SK-N-MC (cell line): ENCODE data around the gene KIRREL1.
"Not testable (repeated sequence)": the region's sequence is repeated elsewhere in the genome, so short reads cannot be mapped to it uniquely, and the experiment has no call there.

ENCODE experiments used
- DNase-seq: peaks from one replicate; pipeline ENCODE4 v3.0.0-alpha.2; 2011; ENCODE audit warnings: low read depth, low spot score
- H3K27ac ChIP-seq: fragments of 200-600 bp; sonication (generic); 2 replicates; pipeline ENCODE4 v1.5.1; 2016; ENCODE audit warnings: mixed run types
- H3K36me3 ChIP-seq: fragments of 200-600 bp; sonication (generic); 2 replicates; pipeline ENCODE4 v1.6.1; 2017; ENCODE audit warnings: antibody characterized with exemption, low read length, mixed read lengths; ENCODE audit not compliant: insufficient read depth
- H3K4me3 ChIP-seq: fragments of 200-600 bp; sonication (generic); 2 replicates; pipeline ENCODE4 v1.5.1; 2016
- H3K9ac ChIP-seq: fragments of 200-600 bp; sonication (generic); 2 replicates; pipeline ENCODE4 v1.8.0; 2017; ENCODE audit warnings: mixed run types, mixed read lengths; ENCODE audit not compliant: insufficient read length
- H3K9me3 ChIP-seq: fragments of 200-600 bp; sonication (generic); 2 replicates; pipeline ENCODE4 v1.6.1; 2017; ENCODE audit warnings: low read depth, mild to moderate bottlenecking, antibody characterized with exemption, low read length, moderate library complexity, mixed read lengths
- EZH2 ChIP-seq: fragments of 200-600 bp; sonication (generic); IDR thresholded peaks from one replicate; pipeline ENCODE4 v1.6.1; 2017; ENCODE audit warnings: antibody characterized with exemption
- FOXP2 ChIP-seq: optimal IDR thresholded peaks from 2 replicates; pipeline ENCODE3; 2011; ENCODE audit warnings: mild to moderate bottlenecking, moderate library complexity; ENCODE audit not compliant: insufficient read depth; ENCODE audit errors: extremely low read length, control extremely low read depth
- POLR2AphosphoS5 ChIP-seq: IDR thresholded peaks from 2 replicates; pipeline ENCODE4 v1.6.1; 2012; ENCODE audit warnings: mild to moderate bottlenecking, low read depth, low read length, borderline replicate concordance

Gene KIRREL1

DNA sequence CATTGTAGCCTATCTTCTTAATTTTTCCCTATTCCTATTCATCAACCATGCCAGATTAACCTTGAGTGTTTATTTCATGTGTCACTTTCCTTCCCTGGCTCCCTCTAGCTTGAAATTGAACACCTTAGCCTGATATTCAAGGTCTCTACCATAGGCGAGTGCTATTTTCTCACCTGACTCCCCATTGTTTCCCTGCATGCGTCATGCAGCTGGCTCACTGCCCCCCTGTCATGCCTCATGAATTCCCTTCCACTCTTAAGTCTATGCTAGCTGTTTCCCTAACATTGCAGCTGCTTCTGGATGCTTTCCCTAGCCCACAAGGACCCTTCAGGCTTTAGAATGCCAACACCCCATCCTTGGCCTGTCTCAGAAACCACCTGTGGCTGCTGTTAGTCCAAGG is 130.6 kb downstream of the KIRREL1 start:
- no peak for DNase-seq
- TF ChIP-seq POLR2AphosphoS5 (no peak), FOXP2 (no peak), EZH2 (no peak)
- Histone ChIP-seq H3K36me3 (no peaks in the 10 kb centered on the region), H3K27ac (no peak overlapping the region), H3K9ac (no peak overlapping the region), H3K4me3 (no peak overlapping the region), H3K9me3 (no peaks in the 10 kb centered on the region)

GRCh38 chr1:158124999-158125398 is 131.6 kb downstream of the KIRREL1 start:
- Histone ChIP-seq H3K9ac (no peak overlapping the region), H3K27ac (no peak overlapping the region), H3K9me3 (no peaks in the 10 kb centered on the region), H3K4me3 (no peak overlapping the region), H3K36me3 (no peaks in the 10 kb centered on the region)
- peak; percentile 91 for DNase-seq
- TF ChIP-seq POLR2AphosphoS5 (no peak), FOXP2 (no peak), EZH2 (no peak)

DNA sequence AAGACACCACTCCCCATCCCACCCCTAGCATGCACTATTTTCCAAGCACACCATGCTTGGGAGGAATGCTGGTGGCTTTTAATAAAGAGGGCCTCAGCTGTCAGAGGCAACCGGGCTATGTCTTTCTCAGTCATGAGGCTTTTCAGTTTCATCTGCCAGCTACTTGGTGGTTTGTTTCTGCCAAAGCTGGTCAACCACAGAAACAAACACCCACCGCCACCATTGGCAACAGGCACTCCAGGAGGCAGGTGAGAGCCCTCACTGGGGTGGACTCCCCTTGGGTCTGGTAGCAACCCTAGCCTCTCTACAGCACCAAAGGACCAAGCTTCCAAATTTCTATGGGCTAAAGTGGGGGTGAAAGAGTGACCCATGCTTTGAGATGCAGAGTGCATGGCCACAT is 133.0 kb downstream of the KIRREL1 start:
- DNase-seq = no peak
- Histone ChIP-seq H3K9me3 (no peaks in the 10 kb centered on the region), H3K36me3 (no peaks in the 10 kb centered on the region), H3K27ac (no peak overlapping the region), H3K4me3 (no peak overlapping the region), H3K9ac (no peak overlapping the region)
- TF ChIP-seq EZH2 (no peak), FOXP2 (no peak), POLR2AphosphoS5 (no peak)

GRCh38 chr1:158128531-158128930 is 135.1 kb downstream of the KIRREL1 start:
- H3K9ac ChIP-seq, DNase-seq, H3K36me3 ChIP-seq, H3K9me3 ChIP-seq, H3K4me3 ChIP-seq, H3K27ac ChIP-seq: not testable (repeated sequence)

DNA sequence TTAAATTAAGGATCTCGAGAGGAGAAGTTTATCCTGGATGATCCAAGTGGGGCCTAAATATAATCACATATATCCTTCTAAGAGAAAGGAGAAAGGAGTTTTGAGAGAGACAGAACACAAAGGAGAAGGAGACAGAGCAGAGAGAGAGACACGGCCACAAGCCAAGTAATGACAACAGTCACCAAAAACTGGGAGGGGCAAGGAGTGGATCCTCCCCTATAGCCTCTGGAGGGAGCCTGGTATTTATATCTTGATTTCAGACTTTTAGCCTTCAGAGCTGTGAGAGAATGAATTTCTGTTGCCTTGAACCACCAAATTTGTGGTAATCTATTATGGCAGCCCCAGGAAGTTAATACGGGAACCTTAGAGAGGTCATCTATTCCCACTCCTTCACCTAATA is 137.8 kb downstream of the KIRREL1 start:
- H3K27ac ChIP-seq = no peak overlapping the region
- H3K9ac ChIP-seq = no peak overlapping the region
- H3K9me3 ChIP-seq = no peaks in the 10 kb centered on the region
- TF ChIP-seq EZH2 = no peak
- TF ChIP-seq FOXP2 = no peak
- no peak for TF ChIP-seq POLR2AphosphoS5
- DNase-seq = no peak
- H3K4me3 ChIP-seq = no peak overlapping the region
- H3K36me3 ChIP-seq = no peaks in the 10 kb centered on the region

DNA sequence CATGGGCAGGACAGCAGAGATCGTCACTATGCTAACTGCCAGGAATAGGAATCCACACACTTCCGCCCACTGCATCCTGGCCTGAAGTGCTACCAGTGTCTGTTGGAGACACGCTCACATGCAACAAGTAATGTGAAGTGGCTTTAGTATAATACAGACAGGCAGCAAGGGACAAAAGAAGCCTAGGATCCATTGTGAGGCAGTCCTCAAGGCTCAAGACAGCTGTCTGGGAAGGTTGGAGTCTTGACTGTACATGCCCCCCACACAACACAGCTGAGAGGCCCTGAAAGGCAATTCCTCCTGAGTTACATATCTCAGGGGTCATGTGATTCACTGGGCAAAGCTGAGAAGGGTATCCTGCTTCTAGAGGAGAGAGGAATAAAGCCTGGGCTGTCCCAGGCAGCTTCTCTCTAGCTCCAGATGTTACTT is 147.3 kb downstream of the KIRREL1 start:
- Histone ChIP-seq H3K36me3 (no peaks in the 10 kb centered on the region), H3K9ac (no peak overlapping the region), H3K27ac (no peak overlapping the region), H3K4me3 (no peak overlapping the region), H3K9me3 (no peaks in the 10 kb centered on the region)
- no peak for DNase-seq
- TF ChIP-seq POLR2AphosphoS5 (no peak), EZH2 (no peak), FOXP2 (no peak)

DNA sequence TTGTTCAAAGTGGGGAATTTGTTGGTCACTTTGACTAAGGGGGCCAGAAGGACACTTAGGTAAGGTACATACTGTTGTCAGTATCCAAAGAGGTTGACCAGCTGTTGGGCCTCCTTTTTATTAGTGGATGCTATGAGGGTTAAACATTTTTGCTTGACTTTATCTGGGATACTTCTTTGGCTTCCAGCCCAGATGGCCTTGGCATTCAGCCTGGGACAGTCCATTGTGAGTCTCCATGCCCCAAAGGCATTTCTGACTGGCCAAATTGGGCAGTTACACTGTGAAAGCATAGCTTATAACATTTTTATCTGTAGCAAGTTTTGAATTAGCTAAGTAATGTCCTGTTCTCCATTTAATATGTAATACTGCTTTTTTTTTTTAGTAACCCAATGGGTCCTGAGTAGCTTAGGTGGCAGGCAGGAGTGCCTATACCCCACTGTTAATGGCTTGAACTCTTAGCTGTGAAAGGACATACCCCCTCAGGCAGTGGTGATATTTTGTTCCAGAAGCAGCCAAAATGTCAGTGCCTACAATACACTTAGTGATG is 151.8 kb downstream of the KIRREL1 start:
- DNase-seq = no peak
- Histone ChIP-seq H3K27ac (no peak overlapping the region), H3K4me3 (no peak overlapping the region), H3K9me3 (no peaks in the 10 kb centered on the region), H3K36me3 (no peaks in the 10 kb centered on the region), H3K9ac (no peak overlapping the region)
- TF ChIP-seq EZH2 (no peak), FOXP2 (no peak), POLR2AphosphoS5 (no peak)

DNA sequence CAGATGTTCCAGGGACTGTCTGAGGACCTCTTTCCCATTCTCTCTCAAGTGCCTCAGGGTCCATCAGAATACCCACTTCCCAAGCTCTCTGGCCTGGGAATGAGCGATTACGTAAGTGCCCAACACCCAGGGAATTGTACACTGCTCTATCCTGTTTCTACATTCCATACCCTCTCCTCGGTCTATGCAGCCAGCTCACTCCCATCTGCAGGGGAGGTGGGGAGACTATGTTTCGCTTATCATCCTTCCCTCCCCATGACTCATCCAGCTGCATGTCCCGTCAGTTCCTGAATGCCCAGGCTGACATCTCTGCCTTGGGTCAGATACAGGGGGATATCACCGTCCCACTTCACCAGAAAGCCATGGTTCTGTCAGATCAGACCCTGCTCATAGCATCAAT is 152.7 kb downstream of the KIRREL1 start:
- no peaks in the 10 kb centered on the region for H3K9me3 ChIP-seq
- DNase-seq = no peak

GRCh38 chr1:158146739-158147138 is 153.3 kb downstream of the KIRREL1 start:
- Histone ChIP-seq H3K27ac (no peak overlapping the region), H3K36me3 (no peaks in the 10 kb centered on the region), H3K9me3 (no peaks in the 10 kb centered on the region), H3K9ac (no peak overlapping the region), H3K4me3 (no peak overlapping the region)
- DNase-seq = no peak
- TF ChIP-seq POLR2AphosphoS5 (no peak), FOXP2 (no peak), EZH2 (no peak)

More for the DNA sequence above, 152.7 kb downstream of the KIRREL1 start:
- Histone ChIP-seq H3K36me3 (no peaks in the 10 kb centered on the region), H3K9ac (no peak overlapping the region), H3K4me3 (no peak overlapping the region), H3K27ac (no peak overlapping the region)
- TF ChIP-seq EZH2 (no peak), POLR2AphosphoS5 (no peak), FOXP2 (no peak)
